H1 (cell line): Measurements from ENCODE around the gene B9D1. TPM values are rescaled to one million over a fixed set of nuclear protein-coding genes. Genes with fewer than 3 reads are reported as not detected.

Experiments used
- ATF2 ChIP-seq: IDR thresholded peaks from 2 replicates; pipeline ENCODE4 v1.6.1; 2012; ENCODE audit warnings: low read length, inconsistent platforms
- ATF3 ChIP-seq: IDR thresholded peaks from 2 replicates; pipeline ENCODE4 v1.6.1; 2011; ENCODE audit warnings: low read depth, mild to moderate bottlenecking, low read length; ENCODE audit not compliant: insufficient read depth
- CHD1 ChIP-seq: IDR thresholded peaks from 2 replicates; pipeline ENCODE4 v1.6.1; 2012; ENCODE audit warnings: low read depth, low read length, improper control_type of control experiment
- TAF7 ChIP-seq: optimal IDR thresholded peaks from 2 replicates; pipeline ENCODE3; 2011; ENCODE audit warnings: low read depth, mild to moderate bottlenecking, inconsistent platforms, low read length, moderate library complexity, borderline replicate concordance
- polyA plus RNA-seq, 7 experiments: library from polyadenylated mRNA; depleted of rRNA in 3 of 7; stranded (reverse) in 5 of 7; unstranded in 2 of 7; fragments of >200 nt in 5 of 7; fragments of 200-250 nt in 2 of 7; gene quantifications; 1 replicate in 5 of 7; 2 replicates in 1 of 7; 4 replicates in 1 of 7; pipeline versions ENCODE4 v1.2.1 to v1.2.3, GENCODE V29; 2011 to 2013; ENCODE audit warnings: missing spikeins in 2 of 7, mixed read lengths in 2 of 7
- total RNA-seq: library from RNA; stranded (reverse); fragmentation: NEBNext Ultra II Directional; extraction: Animal tissue kit (Norgen Biotek cat#: 25700); gene quantifications from 2 replicates; pipeline ENCODE4 v1.2.1, GENCODE V29; 2021
- TF ChIP-seq, protein P1 (sequence below): IDR thresholded peaks from 2 replicates; pipeline ENCODE4 v1.6.1; 2011; ENCODE audit warnings: low read length, improper control_type of control experiment

Gene B9D1
- total and polyA plus RNA-seq, 2 of the 8 experiments (the other 6 are each of a cell fraction or from before 2014, with no cell fraction given) = 24.6 to 65.7 TPM

- TF ChIP-seq ATF3 (no peak), ATF2 (no peak), TAF7 (no peak), CHD1 (no peak)
- TF ChIP-seq, protein P1, sequence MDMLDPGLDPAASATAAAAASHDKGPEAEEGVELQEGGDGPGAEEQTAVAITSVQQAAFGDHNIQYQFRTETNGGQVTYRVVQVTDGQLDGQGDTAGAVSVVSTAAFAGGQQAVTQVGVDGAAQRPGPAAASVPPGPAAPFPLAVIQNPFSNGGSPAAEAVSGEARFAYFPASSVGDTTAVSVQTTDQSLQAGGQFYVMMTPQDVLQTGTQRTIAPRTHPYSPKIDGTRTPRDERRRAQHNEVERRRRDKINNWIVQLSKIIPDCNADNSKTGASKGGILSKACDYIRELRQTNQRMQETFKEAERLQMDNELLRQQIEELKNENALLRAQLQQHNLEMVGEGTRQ = no peak
Observed at GRCh38 chr17:19322861-19323260, 39.7 kb downstream of the B9D1 start (continued).
